Measurements from ENCODE around the gene CISD2. TPM values are rescaled to one million over a fixed set of nuclear protein-coding genes. Genes with fewer than 3 reads are reported as not detected.

CISD2 gene
- total RNA-seq, 1 donor from 2014 or later: 22.2 TPM

DNA sequence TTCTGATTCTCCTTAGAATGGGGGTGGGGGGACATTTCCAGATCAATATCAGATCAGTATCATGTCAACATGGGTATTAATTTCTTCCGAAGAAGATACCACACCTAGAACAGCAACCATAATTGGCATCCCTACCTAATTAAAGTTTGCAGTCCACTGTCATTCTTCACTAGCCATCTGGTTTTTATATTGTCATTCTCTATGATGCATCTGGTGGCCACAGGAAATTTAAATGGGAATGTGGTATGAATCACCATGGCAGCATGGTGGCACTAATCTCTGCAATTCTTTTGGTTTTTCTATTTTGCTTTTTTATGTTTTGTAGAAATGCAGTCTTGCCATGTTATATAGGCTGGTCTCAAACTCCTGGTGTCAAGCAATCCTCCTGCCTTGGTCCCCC is 24.9 kb upstream of the CISD2 start:
- Mint-ChIP-seq H3K36me3 (peaks cover 2% of the 10 kb centered on the region), H3K27me3 (ENCODE audit: low read depth) (no peaks in the 10 kb centered on the region), H3K27ac (no peak overlapping the region), H3K9me3 (no peaks in the 10 kb centered on the region), H3K4me1 (no peaks in the 10 kb centered on the region), H3K4me3 (no peak overlapping the region)
- DNase-seq (ENCODE audit: low spot score in 2 of 2, unreplicated experiment in 2 of 2): no peak
- TF ChIP-seq, protein P1, sequence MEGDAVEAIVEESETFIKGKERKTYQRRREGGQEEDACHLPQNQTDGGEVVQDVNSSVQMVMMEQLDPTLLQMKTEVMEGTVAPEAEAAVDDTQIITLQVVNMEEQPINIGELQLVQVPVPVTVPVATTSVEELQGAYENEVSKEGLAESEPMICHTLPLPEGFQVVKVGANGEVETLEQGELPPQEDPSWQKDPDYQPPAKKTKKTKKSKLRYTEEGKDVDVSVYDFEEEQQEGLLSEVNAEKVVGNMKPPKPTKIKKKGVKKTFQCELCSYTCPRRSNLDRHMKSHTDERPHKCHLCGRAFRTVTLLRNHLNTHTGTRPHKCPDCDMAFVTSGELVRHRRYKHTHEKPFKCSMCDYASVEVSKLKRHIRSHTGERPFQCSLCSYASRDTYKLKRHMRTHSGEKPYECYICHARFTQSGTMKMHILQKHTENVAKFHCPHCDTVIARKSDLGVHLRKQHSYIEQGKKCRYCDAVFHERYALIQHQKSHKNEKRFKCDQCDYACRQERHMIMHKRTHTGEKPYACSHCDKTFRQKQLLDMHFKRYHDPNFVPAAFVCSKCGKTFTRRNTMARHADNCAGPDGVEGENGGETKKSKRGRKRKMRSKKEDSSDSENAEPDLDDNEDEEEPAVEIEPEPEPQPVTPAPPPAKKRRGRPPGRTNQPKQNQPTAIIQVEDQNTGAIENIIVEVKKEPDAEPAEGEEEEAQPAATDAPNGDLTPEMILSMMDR (IDR thresholded peaks at IDR 0.05; ENCODE audit: unreplicated experiment): no peak

DNA sequence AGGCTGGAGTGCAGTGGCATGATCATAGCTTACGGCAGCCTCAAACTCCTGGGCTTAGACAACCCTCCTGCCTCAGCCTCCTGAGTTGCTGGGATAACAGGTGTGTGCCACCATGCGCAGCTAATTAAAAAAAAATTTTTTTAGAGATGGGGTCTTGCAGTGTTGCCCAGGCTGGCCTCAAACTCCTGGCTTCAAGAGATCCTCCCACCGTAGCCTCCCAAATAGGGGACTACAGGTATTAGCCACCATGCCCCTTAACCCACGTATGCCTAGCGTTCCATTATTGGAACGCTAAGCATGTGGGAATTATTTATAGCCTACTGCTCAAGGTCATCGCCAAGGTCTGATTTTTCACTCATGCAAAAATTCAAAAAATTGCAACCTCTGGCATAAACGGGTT is 21.1 kb upstream of the CISD2 start:
- Mint-ChIP-seq H3K36me3 (peaks cover 2% of the 10 kb centered on the region), H3K27me3 (ENCODE audit: low read depth) (no peaks in the 10 kb centered on the region), H3K4me3 (no peak overlapping the region), H3K9me3 (no peaks in the 10 kb centered on the region), H3K4me1 (no peaks in the 10 kb centered on the region), H3K27ac (no peak overlapping the region)
- DNase-seq (ENCODE audit: low spot score in 2 of 2, unreplicated experiment in 2 of 2): no peak
- TF ChIP-seq, protein P1 (IDR thresholded peaks at IDR 0.05; ENCODE audit: unreplicated experiment): no peak

DNA sequence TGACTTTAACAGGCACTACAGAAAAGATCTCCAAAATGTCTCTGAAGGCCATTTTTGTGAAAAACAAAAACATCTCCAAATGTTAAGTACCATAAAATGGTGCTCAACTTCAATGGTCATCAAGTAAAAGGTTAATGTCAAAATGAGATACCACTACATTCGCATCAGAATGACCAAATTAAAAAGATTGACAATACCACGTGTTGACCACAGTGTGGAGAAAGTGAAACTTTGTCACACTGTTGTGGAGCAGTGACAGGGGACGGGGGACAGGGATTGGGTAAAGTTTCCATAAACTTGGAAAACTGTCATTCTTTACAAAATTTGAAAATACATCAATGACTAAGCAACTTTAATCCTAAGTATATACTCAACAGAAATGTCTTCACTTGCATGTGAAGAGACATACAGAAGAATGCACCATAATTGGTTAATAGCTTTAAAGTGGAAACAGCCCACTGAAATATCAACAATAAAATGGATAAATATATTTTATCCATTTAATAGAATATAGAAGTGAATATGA is 19.1 kb upstream of the CISD2 start:
- peaks cover 2% of the 10 kb centered on the region for H3K36me3 Mint-ChIP-seq
- no peak for DNase-seq (ENCODE audit: low spot score in 2 of 2, unreplicated experiment in 2 of 2)
- no peak overlapping the region for H3K27ac Mint-ChIP-seq
- H3K9me3 Mint-ChIP-seq: no peaks in the 10 kb centered on the region
- no peaks in the 10 kb centered on the region for H3K27me3 Mint-ChIP-seq (ENCODE audit: low read depth)
- no peaks in the 10 kb centered on the region for H3K4me1 Mint-ChIP-seq
- TF ChIP-seq, protein P1 (IDR thresholded peaks at IDR 0.05; ENCODE audit: unreplicated experiment): no peak
- H3K4me3 Mint-ChIP-seq: no peak overlapping the region

DNA sequence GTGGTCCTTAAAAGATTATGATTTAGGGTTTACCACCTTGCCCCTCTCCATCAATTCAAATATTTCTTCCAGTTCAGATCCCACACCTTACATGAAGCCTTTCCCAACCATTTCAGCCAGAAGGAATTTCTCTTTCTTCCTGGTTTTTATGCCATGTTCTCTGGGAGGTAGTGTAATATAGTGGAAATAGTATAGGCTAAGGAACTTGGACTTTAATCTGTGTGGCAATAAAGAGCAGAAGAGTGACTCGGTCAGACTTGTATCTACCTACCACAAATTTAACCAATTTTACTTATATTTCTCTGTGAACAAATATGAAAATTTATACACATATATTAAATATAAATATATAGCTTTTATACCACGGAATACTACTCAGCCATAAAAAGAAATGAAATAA is 18.4 kb upstream of the CISD2 start:
- no peak overlapping the region for H3K27ac Mint-ChIP-seq
- no peak overlapping the region for H3K4me3 Mint-ChIP-seq
- no peaks in the 10 kb centered on the region for H3K9me3 Mint-ChIP-seq
- no peaks in the 10 kb centered on the region for H3K27me3 Mint-ChIP-seq (ENCODE audit: low read depth)
- H3K4me1 Mint-ChIP-seq: no peaks in the 10 kb centered on the region
- DNase-seq (ENCODE audit: low spot score in 2 of 2, unreplicated experiment in 2 of 2): no peak
- peaks cover 2% of the 10 kb centered on the region for H3K36me3 Mint-ChIP-seq
- TF ChIP-seq, protein P1 (IDR thresholded peaks at IDR 0.05; ENCODE audit: unreplicated experiment): no peak

DNA sequence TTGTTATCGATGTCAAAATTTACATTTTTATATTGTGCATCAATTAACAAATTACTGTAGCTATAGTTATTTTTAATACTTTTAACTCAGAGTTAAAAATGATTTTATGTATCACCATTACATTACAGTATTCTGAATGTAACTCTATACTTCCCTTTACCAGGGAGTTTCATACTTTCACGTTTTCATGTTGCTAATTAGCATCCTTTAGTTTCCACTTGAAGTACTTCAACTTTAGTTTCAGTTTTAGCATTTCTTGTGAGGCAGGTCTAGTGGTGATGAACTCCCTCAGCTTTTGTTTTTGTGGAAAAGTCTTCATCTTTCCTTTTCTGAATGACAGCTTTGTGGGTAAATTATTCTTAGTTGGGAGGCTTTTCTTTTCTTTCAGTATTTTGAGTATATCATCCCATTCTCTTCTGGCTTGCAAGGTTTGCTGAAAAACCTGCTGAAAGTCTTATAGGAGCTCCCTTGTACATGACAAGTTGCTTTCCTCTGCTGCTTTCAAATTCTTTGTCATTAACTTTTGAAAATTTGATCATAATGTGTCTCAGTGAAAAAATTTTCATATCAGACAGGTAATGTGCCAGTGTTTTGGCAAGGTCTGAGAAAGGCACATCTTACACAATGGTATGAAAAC is 9.8 kb upstream of the CISD2 start:
- no peaks in the 10 kb centered on the region for H3K4me1 Mint-ChIP-seq
- H3K36me3 Mint-ChIP-seq: peaks cover 32% of the 10 kb centered on the region
- H3K9me3 Mint-ChIP-seq: peaks cover 27% of the 10 kb centered on the region
- no peak overlapping the region for H3K27ac Mint-ChIP-seq
- no peaks in the 10 kb centered on the region for H3K27me3 Mint-ChIP-seq (ENCODE audit: low read depth)
- no peak for DNase-seq (ENCODE audit: low spot score in 2 of 2, unreplicated experiment in 2 of 2)
- TF ChIP-seq, protein P1 (IDR thresholded peaks at IDR 0.05; ENCODE audit: unreplicated experiment): no peak
- H3K4me3 Mint-ChIP-seq: no peak overlapping the region
